WTC11 (cell line): ENCODE results near the gene DHRS2. TPM values are rescaled to one million over a fixed set of nuclear protein-coding genes. Genes with fewer than 3 reads are reported as not detected.

Source experiments
- ATAC-seq: fragments of 200-7000 bp; cut with Tn5 transposase; 2 replicates; pipeline ENCODE4 v1.10.0; 2021; ENCODE audit warnings: mild to moderate bottlenecking, moderate library complexity
- CTCF ChIA-PET: fragments of 300-600 bp; sonication (Branson Sonifier 250); formaldehyde crosslinking; loops from one replicate; lab custom pipeline; 2021; ENCODE audit warnings: antibody characterized with exemption; lab: Charles Lee
- POLR2A ChIA-PET: fragments of 350-600 bp; sonication (Branson Sonifier 250); formaldehyde crosslinking; loops from one replicate; lab custom pipeline; 2021; ENCODE audit warnings: antibody characterized with exemption; lab: Charles Lee
- DNase-seq: peaks from one replicate; pipeline ENCODE4 v3.0.0; 2021; ENCODE audit warnings: low spot score
- H3K27ac Mint-ChIP-seq: 2 replicates; pipeline ENCODE4 v1.8.0; 2021; ENCODE audit warnings: mixed read lengths
- H3K27me3 Mint-ChIP-seq: 2 replicates; pipeline ENCODE4 v1.8.0; 2021; ENCODE audit warnings: low read depth, mild to moderate bottlenecking, moderate library complexity, mixed read lengths
- H3K36me3 Mint-ChIP-seq: 2 replicates; pipeline ENCODE4 v1.8.0; 2021; ENCODE audit warnings: mixed read lengths
- H3K4me1 Mint-ChIP-seq: 2 replicates; pipeline ENCODE4 v1.8.0; 2022; ENCODE audit warnings: mixed read lengths
- H3K4me3 Mint-ChIP-seq: 2 replicates; pipeline ENCODE4 v1.8.0; 2021; ENCODE audit warnings: mild to moderate bottlenecking, moderate library complexity, mixed read lengths
- H3K9me3 Mint-ChIP-seq: 2 replicates; pipeline ENCODE4 v1.8.0; 2021; ENCODE audit warnings: mixed read lengths
- CREB1 ChIP-seq: sonication (generic); formaldehyde crosslinking; IDR thresholded peaks from 2 replicates; pipeline ENCODE4 v1.8.0; 2023; ENCODE audit warnings: mild to moderate bottlenecking, missing genetic modification reagents
- GABPB1 ChIP-seq: sonication (generic); formaldehyde crosslinking; IDR thresholded peaks from 2 replicates; pipeline ENCODE4 v1.8.1; 2023; ENCODE audit warnings: mild to moderate bottlenecking, missing genetic modification reagents
- SP1 ChIP-seq: sonication (generic); formaldehyde crosslinking; conservative IDR thresholded peaks from 2 replicates; pipeline ENCODE4 v1.8.1; 2022; ENCODE audit warnings: missing genetic modification reagents
- ZNF671 ChIP-seq: fragments of 250-450 bp; sonication (Bioruptor Pico); IDR thresholded peaks from 2 replicates; pipeline ENCODE4 v1.8.0; 2021; ENCODE audit warnings: mild to moderate bottlenecking
- total RNA-seq: library from RNA; stranded (reverse); gene quantifications from 3 replicates; pipeline ENCODE4 v1.2.3, GENCODE V29; 2021
- TF ChIP-seq, protein P1 (sequence below): sonication (generic); formaldehyde crosslinking; conservative IDR thresholded peaks from 2 replicates; pipeline ENCODE4 v1.8.1; 2023; ENCODE audit warnings: mild to moderate bottlenecking, low read depth, missing genetic modification reagents, moderate library complexity
- TF ChIP-seq, protein P2 (sequence below): sonication (generic); formaldehyde crosslinking; IDR thresholded peaks from 2 replicates; pipeline ENCODE4 v1.8.0; 2022; ENCODE audit warnings: mild to moderate bottlenecking, missing genetic modification reagents
- TF ChIP-seq, protein P3 (sequence below): sonication (generic); formaldehyde crosslinking; IDR thresholded peaks from 2 replicates; pipeline ENCODE4 v1.8.1; 2023; ENCODE audit warnings: mild to moderate bottlenecking, missing genetic modification reagents, moderate library complexity
- TF ChIP-seq, protein P4 (sequence below): sonication (generic); formaldehyde crosslinking; IDR thresholded peaks from 2 replicates; pipeline ENCODE4 v1.8.0; 2023; ENCODE audit warnings: mild to moderate bottlenecking, missing genetic modification reagents
- TF ChIP-seq, protein P5 (sequence below): sonication (generic); formaldehyde crosslinking; IDR thresholded peaks from 2 replicates; pipeline ENCODE4 v1.8.1; 2023; ENCODE audit warnings: mild to moderate bottlenecking, moderate library complexity, missing genetic modification reagents

Gene DHRS2
- total RNA-seq, 1 experiment from 2014 or later, result 4.5 TPM

DNA sequence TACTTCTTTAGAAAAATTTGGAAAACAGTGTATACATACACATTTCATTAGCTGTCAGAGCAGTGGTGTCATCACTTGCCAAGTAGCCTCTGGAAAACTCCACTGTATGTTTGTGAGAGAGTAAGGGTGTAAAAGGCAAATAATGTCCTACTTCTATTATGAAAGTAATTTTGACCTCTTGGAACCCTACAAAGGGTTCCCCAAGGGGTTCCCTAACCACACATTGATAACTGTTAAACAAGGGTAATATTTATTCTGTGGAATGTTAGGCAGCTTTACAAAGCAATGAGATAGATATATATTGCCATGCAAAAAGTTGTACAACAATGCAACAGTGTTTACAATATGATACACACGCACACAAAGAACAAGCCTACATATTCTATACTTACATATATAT lies 18.6 kb upstream of the DHRS2 start:
- ATAC-seq (no peak), DNase-seq (no peak)
- Mint-ChIP-seq H3K4me3 (no peak overlapping the region), H3K27me3 (peaks cover 31% of the 10 kb centered on the region), H3K27ac (no peak overlapping the region), H3K36me3 (no peaks in the 10 kb centered on the region), H3K9me3 (peaks cover 30% of the 10 kb centered on the region), H3K4me1 (peaks cover 2% of the 10 kb centered on the region; the same call in 1 of the 2 replicates)
- TF ChIP-seq GABPB1, result peak; percentile 42; the same call in 1 of the 2 replicates
- TF ChIP-seq, protein P1, sequence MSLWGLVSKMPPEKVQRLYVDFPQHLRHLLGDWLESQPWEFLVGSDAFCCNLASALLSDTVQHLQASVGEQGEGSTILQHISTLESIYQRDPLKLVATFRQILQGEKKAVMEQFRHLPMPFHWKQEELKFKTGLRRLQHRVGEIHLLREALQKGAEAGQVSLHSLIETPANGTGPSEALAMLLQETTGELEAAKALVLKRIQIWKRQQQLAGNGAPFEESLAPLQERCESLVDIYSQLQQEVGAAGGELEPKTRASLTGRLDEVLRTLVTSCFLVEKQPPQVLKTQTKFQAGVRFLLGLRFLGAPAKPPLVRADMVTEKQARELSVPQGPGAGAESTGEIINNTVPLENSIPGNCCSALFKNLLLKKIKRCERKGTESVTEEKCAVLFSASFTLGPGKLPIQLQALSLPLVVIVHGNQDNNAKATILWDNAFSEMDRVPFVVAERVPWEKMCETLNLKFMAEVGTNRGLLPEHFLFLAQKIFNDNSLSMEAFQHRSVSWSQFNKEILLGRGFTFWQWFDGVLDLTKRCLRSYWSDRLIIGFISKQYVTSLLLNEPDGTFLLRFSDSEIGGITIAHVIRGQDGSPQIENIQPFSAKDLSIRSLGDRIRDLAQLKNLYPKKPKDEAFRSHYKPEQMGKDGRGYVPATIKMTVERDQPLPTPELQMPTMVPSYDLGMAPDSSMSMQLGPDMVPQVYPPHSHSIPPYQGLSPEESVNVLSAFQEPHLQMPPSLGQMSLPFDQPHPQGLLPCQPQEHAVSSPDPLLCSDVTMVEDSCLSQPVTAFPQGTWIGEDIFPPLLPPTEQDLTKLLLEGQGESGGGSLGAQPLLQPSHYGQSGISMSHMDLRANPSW (CRISPR knock-in tag), result no peak
- CTCF ChIA-PET, result interaction anchor here (9.0 kb wide), 1 partner anchor 15 kb away, joined by 69 read pairs; no protein-coding TSS in a partner anchor
- POLR2A ChIA-PET, result no interaction called here

DNA sequence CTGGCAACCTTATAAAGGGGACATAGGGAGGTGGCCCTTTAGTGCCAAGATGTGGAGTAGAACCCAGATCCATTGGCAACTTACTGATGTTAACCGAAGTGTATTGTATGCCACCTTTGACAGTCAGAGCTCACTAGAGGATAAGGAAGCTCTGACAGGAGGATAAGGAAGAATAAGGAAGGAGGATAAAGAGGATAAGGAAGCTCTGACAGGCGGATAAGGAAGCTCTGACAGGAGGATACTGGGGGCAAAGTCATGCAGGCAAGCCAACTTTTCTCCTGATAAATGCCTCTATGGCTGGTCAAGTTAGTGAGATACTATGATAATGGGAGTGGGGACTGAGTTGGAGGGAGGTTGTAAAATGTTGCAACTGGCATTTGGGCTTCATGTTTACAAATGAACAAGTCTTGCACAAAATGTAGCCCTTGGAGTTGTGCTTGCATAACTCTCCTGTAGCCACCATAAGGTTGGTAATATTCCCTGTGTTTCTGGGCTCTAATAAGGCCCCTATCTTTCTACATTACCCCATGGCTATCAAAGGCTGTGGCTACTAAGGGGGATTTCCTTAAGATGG lies 17.7 kb upstream of the DHRS2 start:
- ChIA-PET POLR2A (no interaction called here), CTCF (interaction anchor here (9.0 kb wide), 1 partner anchor 14 kb away, joined by 69 read pairs; no protein-coding TSS in a partner anchor)
- Mint-ChIP-seq H3K4me1 (no peaks in the 10 kb centered on the region), H3K27me3 (peaks cover 39% of the 10 kb centered on the region), H3K27ac (no peak overlapping the region), H3K4me3 (no peak overlapping the region), H3K9me3 (peaks cover 39% of the 10 kb centered on the region), H3K36me3 (peaks cover 6% of the 10 kb centered on the region)
- TF ChIP-seq CREB1 (CRISPR knock-in tag) (no peak), SP1 (CRISPR knock-in tag) (no peak), ZNF671 (CRISPR knock-in tag) (no peak), GABPB1 (peak; percentile 67; the same call in 1 of the 2 replicates)
- TF ChIP-seq, protein P2, sequence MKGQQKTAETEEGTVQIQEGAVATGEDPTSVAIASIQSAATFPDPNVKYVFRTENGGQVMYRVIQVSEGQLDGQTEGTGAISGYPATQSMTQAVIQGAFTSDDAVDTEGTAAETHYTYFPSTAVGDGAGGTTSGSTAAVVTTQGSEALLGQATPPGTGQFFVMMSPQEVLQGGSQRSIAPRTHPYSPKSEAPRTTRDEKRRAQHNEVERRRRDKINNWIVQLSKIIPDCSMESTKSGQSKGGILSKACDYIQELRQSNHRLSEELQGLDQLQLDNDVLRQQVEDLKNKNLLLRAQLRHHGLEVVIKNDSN (CRISPR knock-in tag), result no peak
- TF ChIP-seq, protein P3, sequence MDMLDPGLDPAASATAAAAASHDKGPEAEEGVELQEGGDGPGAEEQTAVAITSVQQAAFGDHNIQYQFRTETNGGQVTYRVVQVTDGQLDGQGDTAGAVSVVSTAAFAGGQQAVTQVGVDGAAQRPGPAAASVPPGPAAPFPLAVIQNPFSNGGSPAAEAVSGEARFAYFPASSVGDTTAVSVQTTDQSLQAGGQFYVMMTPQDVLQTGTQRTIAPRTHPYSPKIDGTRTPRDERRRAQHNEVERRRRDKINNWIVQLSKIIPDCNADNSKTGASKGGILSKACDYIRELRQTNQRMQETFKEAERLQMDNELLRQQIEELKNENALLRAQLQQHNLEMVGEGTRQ, result no peak
- TF ChIP-seq, protein P4, sequence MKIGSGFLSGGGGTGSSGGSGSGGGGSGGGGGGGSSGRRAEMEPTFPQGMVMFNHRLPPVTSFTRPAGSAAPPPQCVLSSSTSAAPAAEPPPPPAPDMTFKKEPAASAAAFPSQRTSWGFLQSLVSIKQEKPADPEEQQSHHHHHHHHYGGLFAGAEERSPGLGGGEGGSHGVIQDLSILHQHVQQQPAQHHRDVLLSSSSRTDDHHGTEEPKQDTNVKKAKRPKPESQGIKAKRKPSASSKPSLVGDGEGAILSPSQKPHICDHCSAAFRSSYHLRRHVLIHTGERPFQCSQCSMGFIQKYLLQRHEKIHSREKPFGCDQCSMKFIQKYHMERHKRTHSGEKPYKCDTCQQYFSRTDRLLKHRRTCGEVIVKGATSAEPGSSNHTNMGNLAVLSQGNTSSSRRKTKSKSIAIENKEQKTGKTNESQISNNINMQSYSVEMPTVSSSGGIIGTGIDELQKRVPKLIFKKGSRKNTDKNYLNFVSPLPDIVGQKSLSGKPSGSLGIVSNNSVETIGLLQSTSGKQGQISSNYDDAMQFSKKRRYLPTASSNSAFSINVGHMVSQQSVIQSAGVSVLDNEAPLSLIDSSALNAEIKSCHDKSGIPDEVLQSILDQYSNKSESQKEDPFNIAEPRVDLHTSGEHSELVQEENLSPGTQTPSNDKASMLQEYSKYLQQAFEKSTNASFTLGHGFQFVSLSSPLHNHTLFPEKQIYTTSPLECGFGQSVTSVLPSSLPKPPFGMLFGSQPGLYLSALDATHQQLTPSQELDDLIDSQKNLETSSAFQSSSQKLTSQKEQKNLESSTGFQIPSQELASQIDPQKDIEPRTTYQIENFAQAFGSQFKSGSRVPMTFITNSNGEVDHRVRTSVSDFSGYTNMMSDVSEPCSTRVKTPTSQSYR (CRISPR knock-in tag), result no peak
- TF ChIP-seq, protein P5, sequence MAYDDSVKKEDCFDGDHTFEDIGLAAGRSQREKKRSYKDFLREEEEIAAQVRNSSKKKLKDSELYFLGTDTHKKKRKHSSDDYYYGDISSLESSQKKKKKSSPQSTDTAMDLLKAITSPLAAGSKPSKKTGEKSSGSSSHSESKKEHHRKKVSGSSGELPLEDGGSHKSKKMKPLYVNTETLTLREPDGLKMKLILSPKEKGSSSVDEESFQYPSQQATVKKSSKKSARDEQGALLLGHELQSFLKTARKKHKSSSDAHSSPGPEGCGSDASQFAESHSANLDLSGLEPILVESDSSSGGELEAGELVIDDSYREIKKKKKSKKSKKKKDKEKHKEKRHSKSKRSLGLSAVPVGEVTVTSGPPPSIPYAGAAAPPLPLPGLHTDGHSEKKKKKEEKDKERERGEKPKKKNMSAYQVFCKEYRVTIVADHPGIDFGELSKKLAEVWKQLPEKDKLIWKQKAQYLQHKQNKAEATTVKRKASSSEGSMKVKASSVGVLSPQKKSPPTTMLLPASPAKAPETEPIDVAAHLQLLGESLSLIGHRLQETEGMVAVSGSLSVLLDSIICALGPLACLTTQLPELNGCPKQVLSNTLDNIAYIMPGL, result no peak
- no peak for DNase-seq
- ATAC-seq, result no peak

DNA sequence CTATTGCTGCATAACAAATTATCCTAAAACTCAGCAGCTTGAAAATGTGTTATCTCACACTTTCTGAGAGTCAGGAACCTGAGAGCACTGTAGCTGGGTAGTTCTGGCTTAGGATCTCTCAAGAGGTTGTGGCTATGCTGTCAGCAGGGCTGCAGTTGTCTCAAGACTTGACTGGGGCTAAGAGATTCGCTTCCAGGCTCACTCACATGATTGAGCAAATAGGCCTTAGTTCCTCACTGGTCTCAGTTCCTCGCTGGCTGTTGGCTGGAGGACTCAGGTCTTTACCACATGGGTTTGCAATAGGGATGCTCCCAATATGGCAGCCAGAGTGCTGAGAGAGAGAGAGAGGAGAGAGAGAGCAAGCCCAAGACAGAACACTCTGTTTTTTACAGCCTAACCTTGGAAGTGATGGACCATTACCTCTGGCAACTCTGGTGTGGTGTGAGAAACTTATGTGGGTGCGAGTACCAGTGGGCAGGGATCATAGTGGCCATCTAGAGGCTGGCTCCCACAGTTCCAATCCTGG lies 15.9 kb upstream of the DHRS2 start:
- peaks cover 40% of the 10 kb centered on the region for H3K27me3 Mint-ChIP-seq
- DNase-seq (no peak), ATAC-seq (no peak)
- H3K36me3 Mint-ChIP-seq, result peaks cover 16% of the 10 kb centered on the region
- no peak overlapping the region for H3K27ac Mint-ChIP-seq
- CTCF ChIA-PET, result no interaction called here
- H3K4me1 Mint-ChIP-seq, result no peaks in the 10 kb centered on the region
- H3K4me3 Mint-ChIP-seq, result no peak overlapping the region
- POLR2A ChIA-PET, result no interaction called here
- no peak for TF ChIP-seq GABPB1
- peaks cover 54% of the 10 kb centered on the region for H3K9me3 Mint-ChIP-seq
